HG03060 (cell line): ENCODE measurements around the gene AGMO.

Experiments
- ATAC-seq: cut with Tn5 transposase; IDR thresholded peaks from one replicate; pipeline ENCODE4 v1.9.1; 2021; ENCODE audit warnings: low read depth, moderate number of reproducible peaks; ENCODE audit not compliant: unreplicated experiment

AGMO gene

DNA sequence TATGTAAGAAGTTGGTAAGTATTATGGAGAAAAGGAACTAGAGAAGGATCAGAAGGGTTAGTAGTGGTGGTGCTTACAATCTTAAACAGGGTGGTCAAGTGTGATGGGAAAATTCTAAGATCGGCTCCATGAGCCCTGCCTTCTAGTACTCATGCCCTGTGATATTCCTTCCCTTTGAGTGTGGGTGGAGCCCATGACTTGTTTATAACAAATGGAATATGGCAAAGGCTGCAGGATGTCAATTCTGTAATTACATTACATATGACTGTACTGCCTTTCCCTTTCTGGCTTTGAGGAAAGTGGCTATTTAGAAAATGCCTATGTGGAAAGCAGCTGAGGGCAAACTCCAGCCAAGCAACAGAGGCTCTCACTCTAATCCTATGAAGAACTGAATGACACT, 309.6 kb downstream of the AGMO start:
- no peak for ATAC-seq

DNA sequence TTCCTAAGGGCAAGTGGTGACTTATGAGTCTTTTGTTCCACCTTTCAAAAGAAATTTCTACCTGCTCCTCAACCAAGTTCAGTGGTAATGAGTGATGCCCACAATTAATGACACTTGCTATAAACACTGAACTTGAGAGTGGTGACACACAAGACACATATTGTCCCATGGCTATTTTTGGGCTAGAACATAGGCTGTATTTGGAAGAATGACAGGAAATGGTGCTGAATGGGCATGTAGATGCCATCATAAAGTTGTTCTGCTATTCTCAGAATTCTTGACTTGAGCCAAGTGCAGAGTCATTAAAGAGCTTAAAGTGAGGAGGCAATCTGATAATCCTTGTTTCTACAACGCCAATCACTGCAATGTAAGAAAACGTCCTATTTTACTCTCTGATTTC, 313.3 kb downstream of the AGMO start:
- ATAC-seq, result no peak

DNA sequence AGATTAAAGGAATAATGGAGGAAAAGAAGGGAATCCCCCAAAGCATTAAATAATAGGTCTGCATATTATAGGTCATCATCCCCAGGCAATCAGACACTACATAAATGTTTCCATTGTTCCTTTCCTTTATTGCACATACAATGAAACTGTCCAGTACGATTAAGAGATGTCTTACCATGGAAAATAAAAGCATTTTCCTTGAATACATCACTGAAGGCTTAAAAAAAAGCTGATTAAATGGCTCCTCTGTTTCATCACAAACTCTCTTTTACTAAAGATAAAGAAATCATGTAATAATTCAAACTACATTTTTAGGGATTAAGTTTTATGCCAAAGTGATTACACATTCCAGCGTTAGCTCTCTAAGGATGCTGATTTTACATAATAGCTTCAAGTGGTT, 316.0 kb downstream of the AGMO start:
- ATAC-seq, result no peak

DNA sequence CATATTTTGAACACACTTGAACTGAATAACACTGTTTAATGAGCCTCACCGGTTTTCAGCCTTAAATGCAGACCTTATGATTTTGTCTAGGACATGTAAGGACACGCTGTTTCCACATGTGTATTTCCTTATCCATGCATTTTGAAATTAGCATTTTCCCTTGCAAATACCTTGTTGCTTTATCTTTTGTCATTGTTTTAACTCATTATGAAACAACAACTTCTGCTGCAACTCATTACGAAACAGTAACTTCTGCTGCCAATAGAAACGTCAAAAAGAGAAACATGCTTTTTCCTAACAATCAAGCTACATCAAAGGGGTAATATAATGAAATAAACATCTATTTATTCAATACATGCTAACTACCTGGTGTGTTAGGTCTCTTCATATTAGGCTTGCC, 322.0 kb downstream of the AGMO start:
- ATAC-seq, result no peak

DNA sequence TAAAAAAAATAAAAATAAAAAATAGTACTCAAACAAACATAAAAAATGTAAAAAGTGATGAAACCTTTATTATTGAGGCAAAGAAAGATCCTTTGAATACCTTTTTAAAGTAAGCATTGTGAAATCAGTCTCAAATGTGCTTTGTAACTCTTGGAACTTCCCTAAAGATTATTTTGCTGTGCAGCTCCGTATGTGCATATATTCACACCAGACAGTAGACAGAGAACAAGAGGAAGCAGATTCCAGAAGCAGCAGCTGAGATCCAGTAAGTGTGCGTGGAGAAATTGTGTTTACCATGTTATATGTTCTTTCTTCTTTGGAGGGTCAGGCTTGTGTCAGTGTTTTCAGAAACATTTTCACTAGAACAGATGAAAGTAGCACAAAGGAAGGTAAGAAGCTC, 324.9 kb downstream of the AGMO start:
- no peak for ATAC-seq

DNA sequence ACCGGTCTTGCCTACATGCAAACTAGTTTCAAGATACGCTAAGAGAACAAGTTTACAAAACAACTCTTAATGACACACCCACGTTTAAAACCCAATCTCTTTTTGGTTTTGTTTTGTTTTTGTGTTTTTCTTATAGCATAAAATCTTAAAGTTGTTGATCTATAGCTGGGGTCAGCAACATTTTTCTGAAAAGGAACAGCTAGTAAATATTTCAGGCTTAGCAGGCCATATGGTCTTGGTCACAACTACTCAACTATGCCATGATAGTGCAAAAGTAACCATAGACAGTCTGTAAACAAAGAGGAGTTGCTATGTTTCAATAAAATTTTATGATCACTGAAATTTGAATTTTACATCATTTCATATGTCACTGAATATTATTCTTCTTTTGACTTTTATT, 327.4 kb downstream of the AGMO start:
- no peak for ATAC-seq

DNA sequence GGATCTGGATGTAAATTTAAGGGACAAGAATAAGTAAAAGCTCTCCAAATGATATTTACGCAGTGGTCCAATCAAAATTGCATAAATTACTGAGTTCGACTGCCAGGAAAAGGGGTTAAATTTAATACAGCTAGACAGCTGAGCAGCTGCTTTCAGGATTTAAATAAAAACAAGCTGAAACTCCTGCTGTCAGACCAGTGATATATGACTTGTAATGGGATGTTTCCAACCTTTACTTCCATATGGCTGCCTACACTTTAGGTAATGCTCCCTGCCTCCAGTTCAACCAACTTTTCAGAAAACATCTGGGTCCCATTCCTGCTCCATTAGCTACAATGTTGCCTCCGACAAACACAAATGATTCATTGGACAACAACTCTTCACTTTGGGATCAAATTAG, 333.0 kb downstream of the AGMO start:
- no peak for ATAC-seq

DNA sequence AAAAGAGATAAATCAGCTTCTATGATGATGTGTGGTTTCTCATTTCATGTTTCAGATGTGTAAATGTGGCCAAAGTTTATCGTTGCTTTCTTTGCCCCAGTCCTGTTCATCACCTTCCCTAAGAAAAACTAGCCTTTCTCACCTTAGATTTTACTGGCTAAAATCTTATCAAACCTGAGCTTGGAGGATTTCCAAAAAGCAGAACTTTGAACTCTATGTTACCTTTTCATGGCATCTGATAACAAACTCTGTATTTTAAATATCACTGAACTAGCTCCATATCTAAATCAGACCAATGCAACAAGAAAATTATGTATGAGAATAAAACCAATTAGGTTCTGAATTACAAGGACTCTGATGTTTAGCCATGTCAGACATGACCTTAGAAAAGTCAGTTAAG, 335.8 kb downstream of the AGMO start:
- no peak for ATAC-seq

DNA sequence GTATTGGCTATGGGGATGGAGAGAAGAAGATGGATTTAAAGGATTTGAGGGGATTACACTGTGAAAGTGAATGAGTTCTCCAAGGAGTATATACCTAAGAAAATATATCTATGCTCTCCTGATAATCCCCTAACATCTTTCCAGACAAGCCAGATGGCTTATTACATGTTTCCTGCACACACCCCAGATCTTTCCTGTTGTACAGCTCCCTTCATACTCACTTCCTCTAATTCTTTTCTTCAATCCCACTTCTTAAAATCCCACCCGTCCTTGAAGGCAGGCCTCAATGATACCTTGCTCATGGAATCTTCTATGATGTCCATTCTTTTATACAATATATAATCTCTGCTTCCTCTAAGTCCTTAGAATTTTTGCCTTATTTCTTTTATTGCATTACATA, 342.1 kb downstream of the AGMO start:
- no peak for ATAC-seq

DNA sequence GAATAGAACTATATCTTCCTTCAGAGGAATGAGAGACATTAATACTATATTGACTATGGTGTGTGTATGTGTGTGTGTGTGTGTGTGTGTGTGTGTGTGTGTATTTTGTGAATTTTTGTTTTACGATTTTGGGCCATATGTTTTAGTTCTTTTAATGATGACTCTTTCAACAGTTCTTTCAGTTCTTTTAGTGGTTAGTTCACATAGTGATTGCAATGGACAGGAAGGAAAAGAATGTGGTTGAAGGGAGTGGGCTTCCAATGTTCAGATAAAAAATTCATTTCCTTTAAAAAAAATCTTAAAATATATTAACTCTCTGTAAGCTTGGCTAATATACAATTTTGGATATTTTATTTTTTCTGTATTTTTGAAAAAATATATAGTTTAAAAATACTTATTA, 343.6 kb downstream of the AGMO start:
- no peak for ATAC-seq

DNA sequence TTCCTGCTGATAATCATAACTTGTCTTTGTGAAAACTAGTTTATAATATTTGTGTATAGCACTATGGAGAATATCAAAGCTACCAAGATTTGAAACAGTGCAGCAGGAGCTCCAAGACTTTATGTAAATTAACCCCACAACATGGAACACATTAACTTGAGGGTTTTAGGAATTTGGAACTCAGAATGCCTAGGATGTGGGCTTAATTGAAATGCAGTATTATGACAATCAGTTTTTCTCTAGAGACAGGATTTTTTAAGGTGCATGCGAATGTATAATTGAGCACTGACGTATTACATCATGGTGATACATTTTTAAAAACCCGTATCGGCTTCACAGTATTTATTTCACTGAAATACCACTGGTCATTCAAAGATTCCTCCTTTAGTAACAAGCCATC, 346.2 kb downstream of the AGMO start:
- ATAC-seq, result no peak

DNA sequence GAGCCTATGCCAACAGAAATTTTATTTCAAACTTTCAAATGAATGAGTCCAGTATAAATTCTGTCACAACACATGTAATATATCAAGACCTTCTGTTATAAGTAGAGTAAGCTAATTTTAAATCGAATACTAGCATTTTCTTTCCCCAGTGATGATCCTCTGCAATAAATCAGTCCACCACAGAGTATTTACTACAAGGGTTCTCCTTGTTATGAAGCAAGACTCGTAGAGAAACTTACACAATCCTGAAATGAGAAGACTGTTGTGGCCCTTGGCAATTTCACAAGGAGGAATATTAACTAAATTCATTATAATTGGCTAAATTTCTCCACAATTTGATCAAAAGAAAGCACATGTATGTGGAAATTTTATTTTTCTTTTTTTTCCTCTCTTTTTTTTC, 346.8 kb downstream of the AGMO start:
- no peak for ATAC-seq

DNA sequence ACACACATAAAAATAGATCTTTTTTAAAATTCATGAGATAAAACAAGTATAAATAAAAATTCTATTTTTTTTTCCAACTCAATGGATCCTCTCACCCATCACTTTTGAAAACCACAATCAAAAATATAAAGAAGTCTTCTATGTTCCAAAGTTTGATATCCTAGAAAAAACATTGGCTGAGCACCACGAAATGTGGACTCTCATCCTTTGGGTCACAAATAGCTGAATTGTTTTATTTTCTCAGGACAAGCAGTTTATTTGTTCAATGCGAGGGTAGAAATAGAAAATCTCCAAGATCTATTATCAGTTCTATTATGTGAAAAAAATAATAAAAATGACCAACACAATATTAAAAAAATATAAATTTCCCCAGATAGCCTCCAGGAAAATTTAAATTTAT, 348.7 kb downstream of the AGMO start:
- ATAC-seq, result no peak

DNA sequence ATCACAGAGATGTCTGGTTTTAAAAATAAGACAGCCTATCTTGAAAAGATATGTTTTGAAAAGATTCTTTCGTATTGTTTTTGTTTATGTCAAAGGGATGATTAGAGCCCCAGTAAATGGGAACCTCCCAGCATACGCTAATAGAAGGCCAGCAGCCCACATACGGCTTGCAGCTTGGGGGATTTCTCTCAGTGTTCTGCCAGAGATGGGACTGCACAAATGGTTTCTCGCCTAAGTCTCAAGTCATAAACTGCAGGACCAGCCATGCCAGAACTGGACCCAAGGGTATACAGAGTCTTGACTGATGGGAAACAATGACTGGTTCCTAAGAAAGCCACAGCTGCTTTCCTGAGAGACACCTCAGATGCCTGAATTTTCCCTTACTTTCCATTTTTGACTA, 352.4 kb downstream of the AGMO start:
- no peak for ATAC-seq

DNA sequence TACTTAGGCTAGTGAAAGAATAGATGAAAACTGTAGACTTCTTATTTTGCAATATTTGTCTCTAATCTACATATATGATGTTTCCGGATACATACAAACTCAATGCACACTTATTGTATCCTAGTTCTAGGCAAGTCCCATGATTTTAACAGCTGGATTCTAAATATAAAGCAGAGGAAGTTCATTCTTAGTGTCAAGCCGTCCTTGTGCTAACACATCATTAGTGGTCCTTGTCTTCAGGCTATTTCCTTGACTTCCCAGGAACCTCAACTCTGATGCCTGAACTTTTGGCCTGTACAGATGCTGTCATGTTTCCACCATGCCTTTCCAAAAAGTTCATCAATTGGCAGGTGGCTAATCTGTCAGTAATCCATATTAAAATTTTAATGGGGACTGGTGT, 357.4 kb downstream of the AGMO start:
- no peak for ATAC-seq

DNA sequence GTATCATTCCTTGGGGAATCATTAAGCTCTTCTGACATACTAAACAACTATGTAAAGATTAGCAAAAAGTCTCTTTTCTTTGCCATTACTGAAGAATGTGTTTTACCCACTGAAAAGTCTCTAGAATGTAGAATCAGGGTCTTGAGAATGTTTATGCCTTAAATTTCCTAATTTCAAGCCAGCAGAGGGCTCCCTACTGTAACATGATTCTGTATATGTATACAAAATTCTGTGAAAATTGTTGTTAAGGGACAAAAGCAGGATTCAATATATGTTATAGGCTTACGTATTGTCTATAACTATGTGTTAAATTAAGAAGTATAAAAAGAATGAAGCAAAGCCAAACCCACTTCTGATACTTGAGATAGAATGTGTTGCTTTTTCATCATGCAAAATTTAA, 362.3 kb downstream of the AGMO start:
- no peak for ATAC-seq

DNA sequence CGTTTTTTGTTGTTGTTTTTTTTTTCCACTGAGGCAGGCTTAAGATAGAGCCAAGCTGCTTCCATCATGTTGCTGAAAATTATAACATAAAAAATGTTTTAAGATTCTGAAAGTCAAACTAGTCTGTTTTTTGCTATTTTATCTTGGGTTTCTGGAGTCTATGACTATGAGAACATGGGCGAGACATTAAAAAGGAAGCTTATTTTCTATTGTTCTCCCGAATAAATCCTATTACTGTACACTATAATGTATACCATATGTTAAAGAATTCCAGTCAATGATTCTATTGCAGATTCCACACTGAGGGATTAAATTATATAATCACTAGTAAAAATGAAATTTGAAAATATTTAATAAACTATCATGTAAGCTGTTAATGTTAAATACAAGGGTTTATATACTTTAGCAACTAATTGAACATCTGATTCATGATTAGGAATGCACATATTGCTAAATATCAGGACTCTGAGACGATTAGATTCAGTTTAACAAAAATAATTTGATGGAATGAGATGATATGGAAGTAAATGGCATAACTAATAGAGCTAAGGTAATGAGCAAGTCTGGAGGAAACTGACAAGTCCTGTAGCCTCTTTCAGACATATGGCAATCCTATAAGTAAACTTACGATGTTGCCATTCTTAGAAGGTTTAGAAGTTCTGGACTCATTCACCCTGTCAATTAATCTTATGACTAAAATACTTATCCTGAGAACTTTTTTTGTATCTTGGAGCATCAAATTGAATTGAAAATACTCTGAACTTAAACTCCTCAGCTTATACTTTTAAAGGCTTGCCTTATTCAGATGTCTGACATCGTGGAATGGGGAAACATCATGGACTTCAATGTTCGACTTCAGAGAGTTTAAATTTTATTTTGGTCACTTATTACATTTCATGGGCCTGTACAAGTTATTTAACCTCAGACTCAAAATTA, 364.5 kb downstream of the AGMO start:
- ATAC-seq, result no peak

DNA sequence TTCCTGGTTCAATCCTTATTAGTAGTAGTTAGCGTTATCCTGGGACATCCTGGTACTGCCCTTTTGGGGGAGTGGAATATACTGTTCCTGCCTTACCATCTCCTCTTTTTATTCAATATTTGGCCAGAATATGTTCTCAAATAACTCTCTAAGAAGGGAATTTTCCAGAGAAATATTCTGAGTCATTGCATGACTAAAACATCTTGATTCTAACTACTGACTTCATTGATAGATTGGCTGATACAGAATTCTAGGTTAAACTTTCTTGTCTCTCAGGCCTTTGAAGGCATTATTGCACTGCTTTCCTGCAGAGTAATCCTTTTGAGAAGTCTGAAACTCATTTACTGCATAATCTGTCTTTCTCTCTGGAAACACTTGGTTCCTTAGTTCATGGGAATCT, 383.8 kb downstream of the AGMO start:
- ATAC-seq, result no peak

DNA sequence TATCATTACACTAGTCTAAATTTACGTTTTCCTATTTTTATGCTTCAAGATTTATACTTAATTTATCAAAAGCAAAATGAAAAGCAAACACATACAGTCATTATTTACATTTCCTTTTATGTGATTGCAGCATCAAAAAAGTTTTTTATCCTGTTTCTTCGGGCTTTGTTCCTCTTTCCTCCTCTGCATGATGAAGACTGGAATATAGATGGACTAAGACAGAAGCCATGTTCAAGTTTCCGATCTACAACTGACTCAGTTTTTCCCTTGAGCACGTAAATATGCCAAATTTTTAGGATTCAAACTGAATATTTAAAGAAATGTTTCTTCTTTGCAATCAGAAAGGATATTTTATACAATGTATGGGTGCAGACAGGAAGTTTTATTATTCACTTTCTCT, 385.7 kb downstream of the AGMO start:
- no peak for ATAC-seq

DNA sequence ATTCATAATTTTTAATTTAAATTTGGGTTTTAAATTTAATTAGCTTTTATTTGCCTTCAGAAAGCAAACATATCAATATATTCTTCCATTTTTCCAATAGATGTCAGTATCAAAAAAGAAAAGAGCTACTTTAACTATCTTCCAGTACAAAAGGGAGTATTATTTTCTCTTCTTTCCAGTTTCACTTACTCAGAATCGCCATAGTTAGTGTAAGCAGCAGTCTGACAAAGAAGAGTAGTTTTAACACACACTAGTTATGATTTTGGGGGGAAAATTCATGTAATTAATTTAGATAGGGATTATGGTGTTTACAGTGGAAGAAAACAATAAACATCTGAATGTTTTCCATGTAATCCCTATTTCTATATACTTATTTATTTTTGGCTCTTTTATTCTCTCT, 386.7 kb downstream of the AGMO start:
- ATAC-seq, result no peak

DNA sequence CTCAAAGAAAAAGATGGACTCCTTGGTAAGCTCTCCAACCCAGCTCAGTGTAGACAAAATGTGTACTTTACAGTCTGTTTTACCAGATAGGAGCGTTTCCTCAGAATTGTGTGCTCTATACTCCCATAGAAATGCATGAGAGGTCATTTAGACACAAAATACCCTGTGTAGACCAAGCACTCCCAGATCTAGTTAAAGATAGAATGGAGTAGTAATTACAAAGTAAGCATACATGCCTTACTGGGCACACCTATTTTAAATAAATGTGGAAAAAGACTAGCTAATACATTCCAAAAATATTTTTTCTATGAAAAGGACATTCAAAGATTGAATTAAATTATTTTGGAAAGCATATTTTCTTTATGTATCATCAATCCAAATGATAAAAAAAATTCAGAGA, 387.3 kb downstream of the AGMO start:
- no peak for ATAC-seq

DNA sequence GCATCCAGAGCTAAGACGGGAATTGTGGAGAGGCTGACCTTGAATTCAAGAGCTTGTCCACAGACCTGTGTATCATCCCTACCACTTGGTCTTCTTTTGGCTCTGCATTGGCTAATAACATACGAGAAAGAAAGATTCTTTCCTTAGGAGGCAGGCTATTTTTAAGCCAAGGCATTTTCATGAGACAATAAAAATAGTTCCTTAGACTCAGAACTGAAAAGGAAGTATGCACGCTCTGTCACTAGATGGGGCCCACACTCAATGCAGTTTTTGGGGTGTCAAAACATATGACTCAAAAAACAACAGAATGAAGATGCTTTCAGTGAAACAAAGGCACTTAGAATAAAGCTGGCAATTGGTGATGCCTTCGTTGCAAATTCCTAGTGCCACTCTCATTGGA, 393.3 kb downstream of the AGMO start:
- no peak for ATAC-seq

DNA sequence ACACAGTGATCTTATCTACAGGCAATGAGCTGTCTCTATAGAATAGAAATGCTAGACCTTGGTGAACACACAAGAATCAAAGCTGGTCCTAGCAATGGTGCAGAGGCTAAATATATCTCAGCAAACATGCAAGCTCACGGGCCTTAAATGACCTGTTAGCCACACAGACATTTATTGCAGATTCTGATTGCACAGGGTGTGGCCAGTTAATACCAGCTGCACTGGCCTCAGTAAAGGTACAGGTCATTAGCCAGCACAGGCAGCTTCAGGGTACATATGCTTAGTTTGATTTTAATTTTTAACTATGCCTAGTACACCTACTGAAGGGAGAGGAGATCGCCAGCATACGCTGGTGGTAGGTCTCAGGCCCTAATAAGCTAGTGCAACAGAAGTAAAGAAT, 393.9 kb downstream of the AGMO start:
- ATAC-seq, result no peak
